GM18951 (cell line): ENCODE measurements around the gene TMEM63A.

ENCODE experiments used
- POLR2A ChIP-seq: IDR thresholded peaks from 4 replicates; pipeline ENCODE4 v1.6.1; 2011; ENCODE audit warnings: mild to moderate bottlenecking; ENCODE audit not compliant: insufficient read length, insufficient read depth; ENCODE audit errors: extremely low read depth
- in situ Hi-C: fragments of 300-500 bp; cut with MboI; formaldehyde crosslinking; loops from one replicate; pipeline ENCODE4 v1.12.0; 2022; ENCODE audit warnings: low sequenced_read_pairs, mixed read lengths, inconsistent platforms; ENCODE audit not compliant: unreplicated experiment

TMEM63A gene

DNA sequence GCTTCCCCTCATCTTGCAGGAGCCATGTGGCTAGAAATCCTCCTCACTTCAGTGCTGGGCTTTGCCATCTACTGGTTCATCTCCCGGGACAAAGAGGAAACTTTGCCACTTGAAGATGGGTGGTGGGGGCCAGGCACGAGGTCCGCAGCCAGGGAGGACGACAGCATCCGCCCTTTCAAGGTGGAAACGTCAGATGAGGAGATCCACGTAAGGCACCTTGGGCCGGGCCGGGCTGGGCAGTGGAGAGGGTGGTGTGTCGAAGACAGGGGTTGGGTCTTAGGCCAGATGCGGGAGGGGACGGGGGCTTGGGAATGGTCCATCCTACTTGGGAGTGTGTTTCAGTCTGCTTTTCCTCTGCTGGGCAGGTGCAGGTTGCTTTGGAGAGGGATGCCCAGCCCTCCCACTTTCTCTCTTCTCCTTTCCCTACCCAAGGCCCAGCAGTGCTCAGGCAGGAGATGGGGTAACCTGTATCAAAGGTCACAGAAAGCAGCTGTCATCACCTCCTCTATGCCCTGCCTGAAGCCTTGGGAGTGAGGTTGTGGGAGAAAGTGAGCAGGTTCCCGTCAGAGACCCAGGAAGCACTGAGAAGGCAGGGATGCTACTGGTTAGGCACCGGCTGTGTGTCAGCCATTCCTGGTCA lies 53.4 kb downstream of the TMEM63A start:
- TF ChIP-seq POLR2A: no peak
- in situ Hi-C loops: no loop called here

DNA sequence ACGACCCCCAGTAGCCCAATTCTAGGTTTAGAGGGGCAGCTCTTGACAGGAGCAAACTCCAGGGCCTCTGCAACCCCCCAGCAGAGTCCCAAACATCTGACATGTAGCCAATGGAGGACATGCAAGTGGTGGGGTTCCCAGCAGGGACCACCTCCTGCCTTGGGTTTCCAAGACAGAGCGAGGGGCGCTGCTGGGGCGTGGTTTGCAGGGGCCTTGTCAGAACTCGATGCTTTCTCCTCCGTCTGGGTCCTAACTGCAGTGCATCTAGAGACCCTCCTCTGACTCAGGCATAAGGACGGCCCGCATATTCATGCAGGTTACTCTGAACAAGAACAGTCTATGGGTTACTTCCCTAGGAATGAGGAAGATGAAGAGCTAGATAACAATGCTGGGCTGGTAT lies 55.1 kb downstream of the TMEM63A start:
- in situ Hi-C loops: no loop called here
- no peak for TF ChIP-seq POLR2A

DNA sequence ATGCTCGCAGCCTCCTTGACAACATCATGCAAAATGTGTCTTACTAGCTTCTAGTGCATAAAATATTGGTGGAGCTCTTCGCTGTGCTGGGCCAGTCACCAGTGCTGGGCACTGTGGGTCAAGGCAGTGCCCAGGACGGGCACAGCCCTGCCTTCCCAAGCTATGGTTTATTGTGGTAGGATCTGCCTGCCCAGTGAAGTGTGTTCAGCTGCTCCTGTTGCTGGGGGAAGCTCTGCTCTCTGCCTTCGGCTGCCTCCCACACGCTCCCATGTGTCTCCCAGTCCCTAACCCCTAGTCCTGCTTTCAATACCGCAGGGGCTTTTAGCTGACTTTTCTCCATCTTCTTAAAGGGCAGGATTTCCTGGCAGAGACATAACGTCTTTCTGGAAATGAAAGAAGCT lies 56.6 kb downstream of the TMEM63A start:
- in situ Hi-C loops: no loop called here
- TF ChIP-seq POLR2A: no peak

DNA sequence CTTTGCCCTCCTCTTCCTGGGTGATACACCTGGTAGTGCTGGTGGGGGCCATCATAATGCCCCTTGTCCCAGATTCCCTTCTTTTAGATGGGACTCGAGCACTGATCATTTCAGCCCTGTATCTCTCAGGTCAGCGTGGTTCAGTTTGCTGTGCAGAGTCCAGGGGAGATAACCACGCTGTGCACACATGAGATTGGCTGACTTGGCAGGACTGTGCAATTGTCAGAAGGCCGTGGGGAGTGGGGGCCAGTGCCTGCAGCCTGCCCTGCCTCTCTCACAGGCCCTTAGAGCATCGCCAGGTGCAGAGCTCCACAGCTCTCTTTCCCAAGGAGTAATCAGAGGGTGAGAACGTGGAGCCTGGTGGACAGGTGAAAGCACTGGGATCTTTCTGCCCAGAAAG lies 57.1 kb downstream of the TMEM63A start:
- in situ Hi-C loops: no loop called here
- no peak for TF ChIP-seq POLR2A

DNA sequence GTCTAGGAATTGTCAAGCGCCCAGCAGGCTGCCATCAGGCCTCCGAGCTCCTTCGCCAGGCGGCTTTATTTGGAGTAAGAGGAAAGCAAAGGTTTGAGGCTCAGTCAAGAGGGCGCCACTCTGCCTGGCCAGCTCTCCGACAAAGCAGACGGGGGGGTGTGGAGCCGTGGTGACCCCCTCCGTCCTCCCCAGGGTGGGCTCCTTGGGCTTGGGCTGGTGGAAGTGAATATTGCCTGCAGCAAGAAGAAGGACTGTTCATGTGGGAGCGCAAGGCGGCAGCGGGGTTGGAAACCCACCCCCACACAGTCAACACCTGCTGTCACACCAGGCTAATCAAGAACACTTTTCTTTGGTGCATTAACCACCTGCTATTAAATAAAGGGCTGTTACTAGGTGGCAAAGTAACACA lies 57.6 kb downstream of the TMEM63A start:
- in situ Hi-C loops: no loop called here
- TF ChIP-seq POLR2A: no peak

DNA sequence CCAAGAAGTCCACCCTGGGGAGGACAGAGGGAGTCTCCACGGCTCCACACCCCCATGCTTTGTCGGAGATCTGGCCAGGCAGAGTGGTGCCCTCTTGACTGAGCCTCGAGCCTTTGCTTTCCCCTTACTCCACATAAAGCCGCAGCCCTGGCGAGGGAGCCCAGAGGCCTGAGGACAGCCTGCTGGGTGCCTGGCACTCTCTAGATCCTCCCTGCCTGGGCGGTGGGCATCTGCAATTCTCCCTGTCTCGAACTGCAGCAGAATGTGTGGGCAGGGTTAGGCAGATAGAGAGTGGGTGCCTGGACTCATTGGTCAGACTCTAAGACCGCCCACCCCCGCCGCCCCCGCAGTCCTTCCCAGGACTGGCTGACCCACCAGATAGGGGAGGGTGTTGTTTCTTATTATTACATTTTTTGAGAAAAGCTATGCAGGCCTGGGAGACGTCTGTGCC lies 58.3 kb downstream of the TMEM63A start:
- in situ Hi-C loops: no loop called here
- no peak for TF ChIP-seq POLR2A

DNA sequence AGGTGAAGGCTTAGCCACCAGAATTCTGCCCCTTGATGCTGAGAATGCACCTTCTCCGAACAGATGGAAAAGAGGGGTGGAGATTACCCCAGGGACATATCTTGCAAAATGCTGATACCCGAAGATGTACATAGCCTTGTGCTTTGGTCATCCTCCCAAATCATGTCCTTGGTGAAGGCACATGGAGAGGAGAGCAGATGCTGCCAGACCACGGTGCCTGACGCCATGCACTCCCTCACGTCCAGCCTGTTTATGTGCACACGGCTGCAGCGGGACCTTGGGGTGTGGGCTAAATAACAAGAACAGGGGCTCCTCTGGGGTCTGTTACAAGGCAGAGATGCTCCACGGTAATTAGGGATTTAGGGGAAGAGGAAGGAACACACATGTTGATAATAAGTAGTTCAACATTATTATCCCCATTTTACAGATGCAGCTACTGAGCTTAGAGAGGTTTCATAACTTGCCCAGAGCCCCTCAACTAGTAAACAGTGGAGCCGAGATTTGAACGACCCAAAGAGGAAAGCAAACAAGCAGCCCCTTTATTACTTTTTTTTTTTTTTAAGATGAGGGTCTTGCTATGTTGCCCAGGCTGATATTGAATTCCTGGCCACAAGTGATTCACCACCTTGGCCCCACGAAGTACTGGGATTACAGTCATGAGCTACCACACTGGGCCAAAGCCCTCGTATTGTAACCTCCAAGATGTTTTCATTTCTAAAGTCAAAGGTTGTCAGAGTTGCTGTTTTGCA lies 59.4 kb downstream of the TMEM63A start:
- TF ChIP-seq POLR2A: no peak
- in situ Hi-C loops: no loop called here

DNA sequence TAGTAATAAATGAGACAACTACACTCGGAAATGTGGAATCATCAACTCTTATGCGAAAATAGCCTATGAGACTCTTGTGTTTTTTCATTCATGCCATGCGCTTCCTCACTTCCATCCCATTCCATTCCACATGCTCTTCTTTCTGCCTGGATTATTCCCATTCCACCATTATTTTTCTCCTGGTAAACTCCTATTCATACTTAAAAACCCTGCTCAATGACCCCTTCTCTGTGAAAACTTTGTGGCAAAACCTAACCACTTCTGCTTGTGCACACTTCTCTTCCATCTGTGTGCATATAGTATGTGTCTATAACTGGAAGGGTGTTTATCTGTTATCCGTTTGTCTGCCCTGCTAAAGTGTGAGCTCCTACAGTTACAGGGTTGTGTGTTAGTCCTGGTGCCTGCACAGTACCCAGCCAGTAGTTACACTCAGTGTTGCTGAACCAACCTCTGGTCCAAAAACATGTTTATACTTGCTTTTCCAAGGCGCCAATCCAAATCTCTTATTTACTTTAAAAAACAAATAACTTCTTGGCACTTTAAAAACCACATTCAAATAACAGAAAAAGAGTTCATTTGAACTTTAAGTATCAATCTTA lies 61.6 kb downstream of the TMEM63A start:
- no peak for TF ChIP-seq POLR2A
- in situ Hi-C loops: no loop called here

DNA sequence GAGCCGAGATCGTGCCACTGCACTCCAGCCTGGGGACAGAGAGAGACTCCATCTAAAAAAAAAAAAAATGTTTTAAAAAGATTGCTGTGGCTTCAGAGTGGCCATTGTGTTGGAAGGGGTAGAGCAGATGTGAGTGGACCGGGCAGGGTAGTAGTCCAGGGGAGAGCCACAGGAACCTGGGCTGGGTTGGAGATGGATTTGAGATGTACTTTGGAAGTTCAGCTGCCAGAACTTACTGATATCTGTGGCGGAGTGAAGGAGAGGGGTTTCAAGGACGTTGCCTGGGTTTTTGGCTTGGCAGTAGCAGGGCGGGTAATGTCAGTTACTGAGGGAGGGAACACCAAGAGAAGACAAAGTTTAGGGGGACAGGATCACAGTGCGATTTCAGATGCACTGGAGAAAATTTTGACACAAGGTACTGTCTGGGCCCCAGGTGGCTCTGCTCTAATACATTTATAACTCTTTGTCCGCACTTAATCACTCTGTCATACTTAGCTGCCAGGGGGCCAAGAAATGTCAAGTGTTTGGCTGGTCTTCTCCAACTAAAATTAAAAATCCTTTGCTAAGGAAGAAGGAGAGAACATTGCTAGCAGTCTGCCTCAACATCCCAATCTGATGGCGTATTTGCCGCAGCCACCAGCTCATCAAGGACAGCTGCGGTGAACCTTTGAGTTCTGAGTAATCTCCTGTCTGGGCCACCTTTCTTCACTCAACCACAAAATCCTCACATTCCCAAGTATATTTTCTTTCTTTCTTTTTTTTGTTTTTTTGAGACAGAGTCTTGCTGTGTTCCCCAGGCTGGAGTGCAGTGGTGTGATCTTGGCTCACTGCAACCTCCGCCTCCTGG lies 62.6 kb downstream of the TMEM63A start:
- in situ Hi-C loops: no loop called here
- TF ChIP-seq POLR2A: no peak

DNA sequence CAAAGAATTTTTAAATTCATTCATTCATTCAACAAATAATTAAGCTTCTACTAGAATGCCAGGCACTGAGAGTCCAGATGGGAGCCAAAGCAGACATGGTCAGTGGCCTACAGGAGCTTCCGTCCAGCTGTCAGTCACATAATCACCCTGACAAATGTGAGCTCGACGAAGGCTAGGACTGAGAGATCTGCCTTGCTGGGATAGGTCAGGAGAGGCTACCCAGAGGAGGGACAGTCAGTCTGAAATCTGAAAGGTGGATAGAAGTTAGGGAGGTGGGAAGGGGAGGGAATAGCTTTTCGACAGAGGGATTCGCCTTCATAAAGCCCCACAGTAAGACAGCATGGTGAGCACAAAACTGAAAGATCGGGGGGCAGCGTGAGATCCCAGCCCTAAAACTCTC lies 64.0 kb downstream of the TMEM63A start:
- no peak for TF ChIP-seq POLR2A
- in situ Hi-C loops: no loop called here

DNA sequence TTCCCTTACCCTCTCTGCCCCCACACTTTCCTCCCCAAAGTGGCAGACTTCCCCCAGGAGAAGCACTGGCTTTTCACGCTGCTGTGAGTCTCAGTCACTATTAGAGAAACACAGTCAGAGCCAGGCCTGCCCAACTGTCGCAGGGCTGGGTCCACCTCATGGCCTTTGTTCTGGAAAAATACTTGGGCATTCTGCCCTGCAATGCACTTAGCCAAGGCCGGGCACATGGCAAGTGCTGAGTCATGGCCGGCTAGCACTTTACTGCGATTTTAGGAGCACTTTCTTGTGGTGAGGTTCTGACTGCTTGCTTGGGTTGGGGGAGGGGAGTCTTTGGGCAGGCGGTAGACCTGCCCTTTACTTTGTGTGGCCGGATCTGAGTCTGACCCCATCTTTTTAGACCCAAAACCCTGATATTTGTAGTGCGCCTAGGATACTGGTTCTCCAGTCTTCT lies 64.5 kb downstream of the TMEM63A start:
- in situ Hi-C loops: no loop called here
- TF ChIP-seq POLR2A: no peak

DNA sequence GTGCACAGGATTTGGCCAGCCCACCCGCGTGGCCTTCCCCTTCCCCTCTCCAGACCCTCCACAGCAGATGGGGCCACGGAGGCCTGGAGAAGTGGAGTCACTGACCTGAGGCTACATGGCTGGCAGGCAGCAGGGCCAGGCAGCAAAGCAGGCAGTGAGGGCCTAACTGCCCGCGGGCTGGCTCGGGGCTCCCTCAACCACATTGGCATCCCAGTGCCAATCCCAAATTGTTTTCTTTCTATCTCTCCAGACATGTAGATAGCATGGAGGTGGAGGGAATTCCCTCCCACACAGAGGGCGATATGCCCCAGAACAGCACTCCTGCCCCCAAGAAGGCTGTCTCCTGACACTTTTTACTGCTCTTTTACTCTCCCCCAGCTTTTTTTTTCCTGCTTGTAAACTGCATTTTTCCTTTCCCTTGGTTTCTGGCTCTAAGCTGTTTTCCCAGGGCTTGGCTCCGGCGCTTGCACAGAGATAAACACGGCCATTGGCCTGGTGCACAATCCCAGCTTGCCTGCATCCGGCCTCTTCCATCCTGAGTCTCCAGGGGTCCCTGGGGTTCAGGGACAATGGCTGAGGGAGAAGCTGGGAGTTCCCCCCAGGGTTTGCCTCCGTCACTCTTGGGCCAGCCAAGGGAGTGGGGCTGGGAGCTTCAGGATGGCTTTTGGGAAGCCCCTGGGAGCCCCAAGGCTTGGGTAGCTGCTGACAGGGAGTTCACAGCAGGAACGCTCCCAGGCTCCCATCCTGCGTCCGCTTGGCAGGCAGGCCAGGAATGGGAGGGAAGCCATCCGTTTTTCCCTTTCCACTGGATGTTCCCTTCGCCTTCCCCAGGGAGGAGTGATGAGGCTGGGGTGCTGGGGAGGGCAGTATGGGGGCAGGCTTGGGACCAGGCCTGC lies 65.3 kb downstream of the TMEM63A start:
- in situ Hi-C loops: no loop called here
- no peak for TF ChIP-seq POLR2A
